ENCODE results near the gene ZDHHC9.

- no peak for TF ChIP-seq POLR2A (IDR thresholded peaks at IDR 0.05)
- TF ChIP-seq, protein P1, sequence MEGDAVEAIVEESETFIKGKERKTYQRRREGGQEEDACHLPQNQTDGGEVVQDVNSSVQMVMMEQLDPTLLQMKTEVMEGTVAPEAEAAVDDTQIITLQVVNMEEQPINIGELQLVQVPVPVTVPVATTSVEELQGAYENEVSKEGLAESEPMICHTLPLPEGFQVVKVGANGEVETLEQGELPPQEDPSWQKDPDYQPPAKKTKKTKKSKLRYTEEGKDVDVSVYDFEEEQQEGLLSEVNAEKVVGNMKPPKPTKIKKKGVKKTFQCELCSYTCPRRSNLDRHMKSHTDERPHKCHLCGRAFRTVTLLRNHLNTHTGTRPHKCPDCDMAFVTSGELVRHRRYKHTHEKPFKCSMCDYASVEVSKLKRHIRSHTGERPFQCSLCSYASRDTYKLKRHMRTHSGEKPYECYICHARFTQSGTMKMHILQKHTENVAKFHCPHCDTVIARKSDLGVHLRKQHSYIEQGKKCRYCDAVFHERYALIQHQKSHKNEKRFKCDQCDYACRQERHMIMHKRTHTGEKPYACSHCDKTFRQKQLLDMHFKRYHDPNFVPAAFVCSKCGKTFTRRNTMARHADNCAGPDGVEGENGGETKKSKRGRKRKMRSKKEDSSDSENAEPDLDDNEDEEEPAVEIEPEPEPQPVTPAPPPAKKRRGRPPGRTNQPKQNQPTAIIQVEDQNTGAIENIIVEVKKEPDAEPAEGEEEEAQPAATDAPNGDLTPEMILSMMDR (IDR thresholded peaks at IDR 0.05): no peak
These were observed 74.9 kb downstream of the ZDHHC9 start for GRCh38 chrX:129768586-129769466.

All from heart left ventricle (tissue), 13 donors.